SJCRH30 (cell line): ENCODE data around the gene ULK4. TPM values are rescaled to one million over a fixed set of nuclear protein-coding genes. Genes with fewer than 3 reads are reported as not detected.

Experiments used
- DNase-seq, 2 experiments: peaks; one replicate each; pipeline ENCODE4 v3.0.0-alpha.2; 2015 to 2020
- H3K27ac ChIP-seq: fragments of 250-450 bp; sonication (Bioruptor Pico); 2 replicates; pipeline ENCODE4 v1.5.1; 2020; ENCODE audit warnings: mild to moderate bottlenecking, moderate library complexity
- H3K27me3 ChIP-seq: fragments of 250-450 bp; sonication (Bioruptor Pico); 2 replicates; pipeline ENCODE4 v1.5.1; 2020; ENCODE audit warnings: mild to moderate bottlenecking, moderate library complexity
- H3K36me3 ChIP-seq: fragments of 250-450 bp; sonication (Bioruptor Pico); 2 replicates; pipeline ENCODE4 v1.5.1; 2020; ENCODE audit warnings: mild to moderate bottlenecking, moderate library complexity
- H3K4me1 ChIP-seq: fragments of 250-450 bp; sonication (Bioruptor Pico); 2 replicates; pipeline ENCODE4 v1.5.1; 2020; ENCODE audit warnings: mild to moderate bottlenecking, moderate library complexity
- H3K4me3 ChIP-seq: fragments of 250-450 bp; sonication (Bioruptor Pico); 2 replicates; pipeline ENCODE4 v1.5.1; 2020; ENCODE audit warnings: mild to moderate bottlenecking, moderate library complexity
- H3K9me3 ChIP-seq: fragments of 250-450 bp; sonication (Bioruptor Pico); replicated peaks from 2 replicates; pipeline ENCODE4 v1.5.1; 2020; ENCODE audit warnings: mild to moderate bottlenecking, moderate library complexity
- total RNA-seq: library from RNA; depleted of rRNA; stranded (reverse); fragments of >200 nt; shearing (Covaris generic); gene quantifications from 2 replicates; pipeline ENCODE4 v1.2.3, GENCODE V29; 2014

ULK4 gene
- total RNA-seq, 1 experiment from 2014 or later, result 6.4 TPM

GRCh38 chr3:41362638-41363559 is 599.0 kb downstream of the ULK4 start:
- H3K27ac ChIP-seq, result no peak overlapping the region
- no peak overlapping the region for H3K4me3 ChIP-seq
- H3K9me3 ChIP-seq, result no peaks in the 10 kb centered on the region
- no peak for DNase-seq
- H3K36me3 ChIP-seq, result no peaks in the 10 kb centered on the region
- no peaks in the 10 kb centered on the region for H3K4me1 ChIP-seq
- H3K27me3 ChIP-seq, result no peaks in the 10 kb centered on the region

- no peak for DNase-seq
- no peak overlapping the region for H3K4me3 ChIP-seq
Observed at GRCh38 chr3:41357271-41357670, 604.6 kb downstream of the ULK4 start.

GRCh38 chr3:41356775-41357174 is 605.1 kb downstream of the ULK4 start:
- DNase-seq, result no peak

More at GRCh38 chr3:41357271-41357670, 604.6 kb downstream of the ULK4 start:
- H3K27me3 ChIP-seq, result no peaks in the 10 kb centered on the region
- H3K27ac ChIP-seq, result no peak overlapping the region
- no peaks in the 10 kb centered on the region for H3K9me3 ChIP-seq
- H3K36me3 ChIP-seq, result no peaks in the 10 kb centered on the region
- H3K4me1 ChIP-seq, result no peaks in the 10 kb centered on the region

GRCh38 chr3:41352510-41352909 is 609.4 kb downstream of the ULK4 start:
- no peak overlapping the region for H3K4me3 ChIP-seq
- no peaks in the 10 kb centered on the region for H3K27me3 ChIP-seq
- DNase-seq, result no peak
- no peak overlapping the region for H3K27ac ChIP-seq
- H3K9me3 ChIP-seq, result no peaks in the 10 kb centered on the region
- no peaks in the 10 kb centered on the region for H3K36me3 ChIP-seq
- H3K4me1 ChIP-seq, result no peaks in the 10 kb centered on the region

More at GRCh38 chr3:41356775-41357174, 605.1 kb downstream of the ULK4 start:
- H3K36me3 ChIP-seq, result no peaks in the 10 kb centered on the region
- H3K4me3 ChIP-seq, result no peak overlapping the region
- H3K9me3 ChIP-seq, result no peaks in the 10 kb centered on the region
- H3K4me1 ChIP-seq, result no peaks in the 10 kb centered on the region
- H3K27ac ChIP-seq, result no peak overlapping the region
- no peaks in the 10 kb centered on the region for H3K27me3 ChIP-seq

GRCh38 chr3:41350441-41350840 is 611.5 kb downstream of the ULK4 start:
- no peak overlapping the region for H3K27ac ChIP-seq
- no peaks in the 10 kb centered on the region for H3K4me1 ChIP-seq
- DNase-seq, result no peak
- no peaks in the 10 kb centered on the region for H3K36me3 ChIP-seq
- no peaks in the 10 kb centered on the region for H3K9me3 ChIP-seq
- H3K27me3 ChIP-seq, result no peaks in the 10 kb centered on the region
- H3K4me3 ChIP-seq, result no peak overlapping the region

- Histone ChIP-seq H3K9me3 (no peaks in the 10 kb centered on the region), H3K27ac (no peak overlapping the region), H3K27me3 (no peaks in the 10 kb centered on the region), H3K36me3 (no peaks in the 10 kb centered on the region), H3K4me1 (no peaks in the 10 kb centered on the region), H3K4me3 (no peak overlapping the region)
- no peak for DNase-seq
Observed at GRCh38 chr3:41348401-41348800, 613.5 kb downstream of the ULK4 start.

- Histone ChIP-seq H3K4me1 (no peaks in the 10 kb centered on the region), H3K4me3 (no peak overlapping the region), H3K36me3 (no peaks in the 10 kb centered on the region), H3K9me3 (no peaks in the 10 kb centered on the region), H3K27ac (no peak overlapping the region), H3K27me3 (no peaks in the 10 kb centered on the region)
- no peak for DNase-seq
Observed at GRCh38 chr3:41346698-41347270, 615.1 kb downstream of the ULK4 start.

GRCh38 chr3:41345788-41346187 is 616.1 kb downstream of the ULK4 start:
- Histone ChIP-seq H3K4me3 (no peak overlapping the region), H3K9me3 (no peaks in the 10 kb centered on the region), H3K36me3 (no peaks in the 10 kb centered on the region), H3K27me3 (no peaks in the 10 kb centered on the region), H3K27ac (no peak overlapping the region), H3K4me1 (no peaks in the 10 kb centered on the region)
- no peak for DNase-seq

- Histone ChIP-seq H3K9me3 (no peaks in the 10 kb centered on the region), H3K4me1 (no peaks in the 10 kb centered on the region), H3K4me3 (no peak overlapping the region), H3K27ac (no peak overlapping the region), H3K36me3 (no peaks in the 10 kb centered on the region), H3K27me3 (no peaks in the 10 kb centered on the region)
- no peak for DNase-seq
Observed at GRCh38 chr3:41339758-41340157, 622.1 kb downstream of the ULK4 start.

- no peaks in the 10 kb centered on the region for H3K9me3 ChIP-seq
- no peaks in the 10 kb centered on the region for H3K27me3 ChIP-seq
- H3K4me3 ChIP-seq, result no peak overlapping the region
- no peak overlapping the region for H3K27ac ChIP-seq
- no peaks in the 10 kb centered on the region for H3K4me1 ChIP-seq
- no peak for DNase-seq
- no peaks in the 10 kb centered on the region for H3K36me3 ChIP-seq
Observed at GRCh38 chr3:41338276-41338675, 623.6 kb downstream of the ULK4 start.

- Histone ChIP-seq H3K4me3 (no peak overlapping the region), H3K27ac (no peak overlapping the region), H3K9me3 (no peaks in the 10 kb centered on the region), H3K4me1 (no peaks in the 10 kb centered on the region), H3K36me3 (no peaks in the 10 kb centered on the region), H3K27me3 (no peaks in the 10 kb centered on the region)
- no peak for DNase-seq
Observed at GRCh38 chr3:41334426-41334825, 627.5 kb downstream of the ULK4 start.

- DNase-seq, result no peak
- no peaks in the 10 kb centered on the region for H3K36me3 ChIP-seq
- H3K9me3 ChIP-seq, result no peaks in the 10 kb centered on the region
- no peaks in the 10 kb centered on the region for H3K27me3 ChIP-seq
- no peaks in the 10 kb centered on the region for H3K4me1 ChIP-seq
- H3K4me3 ChIP-seq, result no peak overlapping the region
- H3K27ac ChIP-seq, result no peak overlapping the region
Observed at GRCh38 chr3:41331041-41331440, 630.9 kb downstream of the ULK4 start.

GRCh38 chr3:41330465-41330864 is 631.4 kb downstream of the ULK4 start:
- Histone ChIP-seq H3K4me3 (no peak overlapping the region), H3K27me3 (no peaks in the 10 kb centered on the region), H3K9me3 (no peaks in the 10 kb centered on the region), H3K27ac (no peak overlapping the region), H3K4me1 (no peaks in the 10 kb centered on the region), H3K36me3 (no peaks in the 10 kb centered on the region)
- DNase-seq, result no peak

- Histone ChIP-seq H3K9me3 (no peaks in the 10 kb centered on the region), H3K4me3 (no peak overlapping the region), H3K36me3 (no peaks in the 10 kb centered on the region), H3K27me3 (no peaks in the 10 kb centered on the region), H3K27ac (no peak overlapping the region), H3K4me1 (no peaks in the 10 kb centered on the region)
- no peak for DNase-seq
Observed at GRCh38 chr3:41329881-41330280, 632.0 kb downstream of the ULK4 start.

- Histone ChIP-seq H3K36me3 (no peaks in the 10 kb centered on the region), H3K4me1 (no peaks in the 10 kb centered on the region), H3K27me3 (no peaks in the 10 kb centered on the region), H3K27ac (no peak overlapping the region), H3K9me3 (no peaks in the 10 kb centered on the region), H3K4me3 (no peak overlapping the region)
- DNase-seq, result no peak
Observed at GRCh38 chr3:41328926-41329325, 633.0 kb downstream of the ULK4 start.
